ENCODE results near the gene TCIRG1.

- TF ChIP-seq CTCF (conservative IDR thresholded peaks at IDR 0.05; ENCODE audit: low read length) (0 out of 2 replicates have a peak, but pooled peaks have one; percentile 10), EZH2phosphoT487 (IDR thresholded peaks at IDR 0.05; ENCODE audit: borderline replicate concordance) (no peak)
These were observed 17.5 kb upstream of the TCIRG1 start for GRCh38 chr11:68021167-68021787.
